GM19468 (cell line): ENCODE data around the gene TM2D1.
"Not testable (repeated sequence)": the region's sequence is repeated elsewhere in the genome, so short reads cannot be mapped to it uniquely, and the experiment has no call there.

Experiments
- ATAC-seq: cut with Tn5 transposase; IDR thresholded peaks from one replicate; pipeline ENCODE4 v1.9.1; 2021; ENCODE audit warnings: mild to moderate bottlenecking, moderate library complexity, moderate number of reproducible peaks; ENCODE audit not compliant: unreplicated experiment; ENCODE audit errors: extremely low read depth

The TM2D1 gene

GRCh38 chr1:61724813-61725694 is at the start of gene TM2D1:
Gene TM2D1, minus strand, starts transcription at chr1:61725141. Its CDS starts 21 bp downstream, at chr1:61725120.
- peak; percentile 100 for ATAC-seq

- ATAC-seq: no peak
Measured at GRCh38 chr1:61770131-61770530, 45.2 kb upstream of the TM2D1 start.

GRCh38 chr1:61757950-61758349 is 33.0 kb upstream of the TM2D1 start:
- no peak for ATAC-seq

- ATAC-seq: no peak
Measured at GRCh38 chr1:61756773-61757172, 31.8 kb upstream of the TM2D1 start.

- no peak for ATAC-seq
Measured at GRCh38 chr1:61754545-61754944, 29.6 kb upstream of the TM2D1 start.

- no peak for ATAC-seq
Measured at GRCh38 chr1:61753998-61754508, 29.1 kb upstream of the TM2D1 start.

- no peak for ATAC-seq
Measured at GRCh38 chr1:61752921-61753389, 28.0 kb upstream of the TM2D1 start.

GRCh38 chr1:61749574-61749973 is 24.6 kb upstream of the TM2D1 start:
- no peak for ATAC-seq

GRCh38 chr1:61748566-61748965 is 23.6 kb upstream of the TM2D1 start:
- ATAC-seq: no peak

GRCh38 chr1:61746813-61747212 is 21.9 kb upstream of the TM2D1 start:
- no peak for ATAC-seq

- ATAC-seq: no peak
Measured at GRCh38 chr1:61743716-61744580, 19.0 kb upstream of the TM2D1 start.

GRCh38 chr1:61743431-61743705 is 18.4 kb upstream of the TM2D1 start:
- ATAC-seq: no peak

- peak; percentile 16 for ATAC-seq
Measured at GRCh38 chr1:61742620-61743430, 17.9 kb upstream of the TM2D1 start.

GRCh38 chr1:61741711-61742619 is 17.0 kb upstream of the TM2D1 start, which contains the start of gene PATJ:
Gene PATJ, plus strand, starts transcription at chr1:61742480. Its CDS starts 20,413 bp downstream, at chr1:61762893.
- ATAC-seq: peak; percentile 79

- ATAC-seq: no peak
Measured at GRCh38 chr1:61740751-61741700, 16.1 kb upstream of the TM2D1 start.

- ATAC-seq: no peak
Measured at GRCh38 chr1:61732726-61733125, 7.8 kb upstream of the TM2D1 start.

GRCh38 chr1:61730679-61731078 is 5.7 kb upstream of the TM2D1 start:
- ATAC-seq: not testable (repeated sequence)

GRCh38 chr1:61727544-61727943 is 2.6 kb upstream of the TM2D1 start:
- ATAC-seq: no peak
